SK-N-SH treated with all-trans-retinoic acid at 6 μM for 48 hours (cell line): ENCODE measurements around the gene IRAG1.

Source experiments
- ATAC-seq: fragments of 200-7000 bp; cut with Tn5 transposase; 3 replicates; pipeline ENCODE4 v1.9.1; 2020; ENCODE audit warnings: mild to moderate bottlenecking, moderate library complexity
- ARNTL ChIP-seq: fragments of 450-650 bp; formaldehyde crosslinking; IDR thresholded peaks from 2 replicates; pipeline ENCODE4 v1.5.0; 2020; ENCODE audit warnings: low read depth, mild to moderate bottlenecking, moderate library complexity, borderline replicate concordance
- BACH2 ChIP-seq: fragments of 250-450 bp; sonication (Bioruptor Pico); IDR thresholded peaks from 2 replicates; pipeline ENCODE4 v1.9.0; 2021; ENCODE audit warnings: mild to moderate bottlenecking, borderline replicate concordance
- CSDC2 ChIP-seq: fragments of 250-450 bp; sonication (Bioruptor Pico); IDR thresholded peaks from 2 replicates; pipeline ENCODE4 v1.5.0; 2020; ENCODE audit warnings: mild to moderate bottlenecking, moderate library complexity
- ESRRG ChIP-seq: fragments of 250-450 bp; sonication (Bioruptor Pico); IDR thresholded peaks from 2 replicates; pipeline ENCODE4 v1.6.1; 2021; ENCODE audit warnings: mild to moderate bottlenecking
- GLIS3 ChIP-seq: fragments of 250-450 bp; sonication (Bioruptor Pico); IDR thresholded peaks from 2 replicates; pipeline ENCODE4 v1.5.0; 2020; ENCODE audit warnings: mild to moderate bottlenecking, moderate library complexity
- ISL1 ChIP-seq: fragments of 250-450 bp; sonication (Bioruptor Pico); IDR thresholded peaks from 2 replicates; pipeline ENCODE4 v2.1.2; 2022; ENCODE audit warnings: mild to moderate bottlenecking, moderate library complexity
- PPARA ChIP-seq: fragments of 250-450 bp; sonication (Bioruptor Pico); IDR thresholded peaks from 2 replicates; pipeline ENCODE4 v1.5.0; 2020; ENCODE audit warnings: mild to moderate bottlenecking, borderline replicate concordance
- RARB ChIP-seq: fragments of 250-450 bp; sonication (Bioruptor Pico); IDR thresholded peaks from 2 replicates; pipeline ENCODE4 v1.8.0; 2021; ENCODE audit warnings: mild to moderate bottlenecking, moderate library complexity
- SNAI2 ChIP-seq: fragments of 250-450 bp; sonication (Bioruptor Pico); IDR thresholded peaks from 2 replicates; pipeline ENCODE4 v1.5.0; 2020; ENCODE audit warnings: mild to moderate bottlenecking, moderate library complexity
- TCF4 ChIP-seq: fragments of 250-450 bp; sonication (Bioruptor Pico); IDR thresholded peaks from 2 replicates; pipeline ENCODE4 v1.8.0; 2021; ENCODE audit warnings: mild to moderate bottlenecking, moderate library complexity, borderline replicate concordance
- TOX ChIP-seq: fragments of 250-450 bp; sonication (Bioruptor Pico); IDR thresholded peaks from 2 replicates; pipeline ENCODE4 v1.8.0; 2021; ENCODE audit warnings: mild to moderate bottlenecking, moderate library complexity, borderline replicate concordance
- ZC3H10 ChIP-seq: fragments of 250-450 bp; sonication (Bioruptor Pico); IDR thresholded peaks from 2 replicates; pipeline ENCODE4 v1.5.1; 2021; ENCODE audit warnings: mild to moderate bottlenecking, moderate library complexity
- ZNF565 ChIP-seq: fragments of 450-650 bp; formaldehyde crosslinking; conservative IDR thresholded peaks from 2 replicates; pipeline ENCODE4 v1.5.0; 2020; ENCODE audit warnings: low read depth, mild to moderate bottlenecking, moderate library complexity
- ZNF70 ChIP-seq: fragments of 450-650 bp; formaldehyde crosslinking; IDR thresholded peaks from 2 replicates; pipeline ENCODE4 v1.5.0; 2020; ENCODE audit warnings: mild to moderate bottlenecking, moderate library complexity
- ZNF8 ChIP-seq: fragments of 450-650 bp; formaldehyde crosslinking; IDR thresholded peaks from 2 replicates; pipeline ENCODE4 v1.5.0; 2020; ENCODE audit warnings: mild to moderate bottlenecking, moderate library complexity
- TF ChIP-seq, protein P1 (sequence below): fragments of 250-450 bp; sonication (Bioruptor Pico); IDR thresholded peaks from 2 replicates; pipeline ENCODE4 v1.5.1; 2021; ENCODE audit warnings: mild to moderate bottlenecking, moderate library complexity
- TF ChIP-seq, protein P2 (sequence below): fragments of 250-450 bp; sonication (Bioruptor Pico); IDR thresholded peaks from 2 replicates; pipeline ENCODE4 v1.8.0; 2021; ENCODE audit warnings: low read depth, mild to moderate bottlenecking, moderate library complexity, borderline replicate concordance
- TF ChIP-seq, protein P3 (sequence below): fragments of 250-450 bp; sonication (Bioruptor Pico); IDR thresholded peaks from 2 replicates; pipeline ENCODE4 v1.5.0; 2020; ENCODE audit warnings: mild to moderate bottlenecking, moderate library complexity
- TF ChIP-seq, protein P4 (sequence below): fragments of 250-450 bp; sonication (Bioruptor Pico); IDR thresholded peaks from 2 replicates; pipeline ENCODE4 v1.8.0; 2020; ENCODE audit warnings: mild to moderate bottlenecking, moderate library complexity, borderline replicate concordance

IRAG1 gene

DNA sequence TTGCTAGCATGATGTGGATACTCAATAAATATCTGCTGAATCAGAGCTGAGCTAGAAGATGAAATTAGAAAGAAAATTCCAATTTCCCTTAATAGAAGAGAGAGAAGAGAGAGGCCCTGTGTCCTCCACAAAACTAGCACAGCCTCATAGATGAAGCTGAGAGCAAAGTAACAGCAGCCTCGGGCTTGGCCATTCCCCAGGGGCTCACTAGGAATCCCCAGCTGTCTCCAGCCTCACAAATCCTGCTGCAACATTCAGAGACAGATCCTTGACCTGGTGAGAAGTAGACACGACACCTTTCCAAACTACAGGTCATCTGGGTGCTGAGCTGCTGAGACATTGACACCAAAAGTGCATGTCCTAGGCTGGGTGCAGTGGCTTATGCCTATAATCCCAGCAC, 26.1 kb upstream of the IRAG1 start:
- no peak for TF ChIP-seq ZNF70 (CRISPR knock-in tag)
- ATAC-seq = no peak

DNA sequence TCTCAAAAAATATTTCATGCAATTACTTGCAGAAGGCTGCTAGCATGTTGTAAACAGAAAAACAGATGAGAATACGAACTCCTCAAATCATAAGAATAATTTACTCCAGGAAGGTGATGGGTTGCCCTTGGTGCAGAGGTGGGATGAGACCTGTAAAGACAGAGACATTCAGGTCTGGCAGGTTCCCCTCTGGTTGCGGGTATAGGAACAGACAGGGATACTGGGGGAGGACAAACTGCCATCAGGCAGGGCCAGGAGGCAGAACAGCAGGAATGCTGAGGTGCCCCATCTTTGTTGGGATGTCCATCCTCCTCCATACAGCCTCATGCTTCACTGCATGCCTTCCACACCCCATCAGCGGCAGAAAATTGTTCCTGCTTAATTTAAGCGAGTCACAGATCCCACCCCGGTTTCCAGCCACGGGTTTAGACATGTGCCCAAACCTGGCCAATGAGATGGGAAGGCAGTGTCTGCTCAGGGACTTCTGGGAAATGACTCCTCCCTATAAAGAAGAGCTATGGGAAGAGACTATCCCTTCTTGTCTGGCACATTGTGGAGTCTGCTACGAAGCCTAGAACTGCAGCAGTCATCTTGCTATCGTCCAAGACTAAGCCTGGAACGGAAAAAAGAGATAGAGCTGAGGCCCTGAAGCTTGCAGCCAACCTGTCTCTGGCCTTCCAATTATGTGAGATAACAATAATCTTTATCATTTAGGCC, 23.1 kb upstream of the IRAG1 start:
- ATAC-seq = no peak
- TF ChIP-seq, protein P1, sequence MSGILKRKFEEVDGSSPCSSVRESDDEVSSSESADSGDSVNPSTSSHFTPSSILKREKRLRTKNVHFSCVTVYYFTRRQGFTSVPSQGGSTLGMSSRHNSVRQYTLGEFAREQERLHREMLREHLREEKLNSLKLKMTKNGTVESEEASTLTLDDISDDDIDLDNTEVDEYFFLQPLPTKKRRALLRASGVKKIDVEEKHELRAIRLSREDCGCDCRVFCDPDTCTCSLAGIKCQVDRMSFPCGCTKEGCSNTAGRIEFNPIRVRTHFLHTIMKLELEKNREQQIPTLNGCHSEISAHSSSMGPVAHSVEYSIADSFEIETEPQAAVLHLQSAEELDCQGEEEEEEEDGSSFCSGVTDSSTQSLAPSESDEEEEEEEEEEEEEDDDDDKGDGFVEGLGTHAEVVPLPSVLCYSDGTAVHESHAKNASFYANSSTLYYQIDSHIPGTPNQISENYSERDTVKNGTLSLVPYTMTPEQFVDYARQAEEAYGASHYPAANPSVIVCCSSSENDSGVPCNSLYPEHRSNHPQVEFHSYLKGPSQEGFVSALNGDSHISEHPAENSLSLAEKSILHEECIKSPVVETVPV = no peak
- TF ChIP-seq GLIS3 (CRISPR knock-in tag) = no peak

DNA sequence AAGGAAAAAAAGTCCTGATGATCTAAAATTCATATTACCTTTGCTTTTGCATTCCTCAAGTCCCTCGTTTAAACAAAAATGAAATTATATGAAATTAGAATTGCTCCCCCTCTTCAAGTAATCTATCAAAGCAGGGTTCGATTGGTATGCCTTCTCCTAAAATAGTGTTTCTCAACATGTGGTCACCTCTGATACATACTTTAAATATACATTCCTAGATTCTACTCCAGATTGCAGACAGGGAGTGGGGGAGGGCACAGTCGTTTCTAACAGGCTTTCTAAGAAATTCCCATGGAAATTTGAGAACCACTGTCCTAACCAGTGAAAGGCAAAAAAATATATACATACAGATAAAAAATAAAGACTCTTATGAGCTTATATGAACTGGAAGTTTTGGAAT, 22.6 kb upstream of the IRAG1 start:
- ATAC-seq = no peak; the same call in 2 of the 3 replicates
- TF ChIP-seq TCF4 (CRISPR knock-in tag) (no peak), ZNF565 (CRISPR knock-in tag) (no peak), ARNTL (CRISPR knock-in tag) (no peak), BACH2 (CRISPR knock-in tag) (no peak), ZNF8 (CRISPR knock-in tag) (no peak), PPARA (CRISPR knock-in tag) (no peak), ZC3H10 (no peak), ZNF70 (CRISPR knock-in tag) (no peak)

DNA sequence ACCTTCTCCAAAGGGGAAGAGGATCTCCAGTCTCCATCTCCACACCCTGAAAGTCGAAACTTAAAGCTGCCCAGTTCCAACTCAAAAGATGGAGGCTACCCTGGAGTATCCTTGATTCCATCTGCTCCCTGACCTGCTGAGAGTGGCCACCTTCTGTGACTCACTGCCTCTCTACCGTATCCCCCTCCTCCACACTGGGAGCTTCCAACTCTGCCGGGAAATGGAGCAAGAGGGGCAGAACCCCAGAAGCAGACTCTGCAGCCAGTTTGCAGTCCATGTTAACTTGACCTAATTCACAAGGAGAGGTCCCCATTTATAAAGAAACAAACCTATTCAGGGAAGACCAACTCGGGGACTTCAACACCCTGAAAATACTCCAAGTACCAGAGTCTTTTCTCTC, 22.0 kb upstream of the IRAG1 start:
- TF ChIP-seq ISL1 (CRISPR knock-in tag) = no peak
- TF ChIP-seq RARB (CRISPR knock-in tag) = no peak
- no peak for ATAC-seq

DNA sequence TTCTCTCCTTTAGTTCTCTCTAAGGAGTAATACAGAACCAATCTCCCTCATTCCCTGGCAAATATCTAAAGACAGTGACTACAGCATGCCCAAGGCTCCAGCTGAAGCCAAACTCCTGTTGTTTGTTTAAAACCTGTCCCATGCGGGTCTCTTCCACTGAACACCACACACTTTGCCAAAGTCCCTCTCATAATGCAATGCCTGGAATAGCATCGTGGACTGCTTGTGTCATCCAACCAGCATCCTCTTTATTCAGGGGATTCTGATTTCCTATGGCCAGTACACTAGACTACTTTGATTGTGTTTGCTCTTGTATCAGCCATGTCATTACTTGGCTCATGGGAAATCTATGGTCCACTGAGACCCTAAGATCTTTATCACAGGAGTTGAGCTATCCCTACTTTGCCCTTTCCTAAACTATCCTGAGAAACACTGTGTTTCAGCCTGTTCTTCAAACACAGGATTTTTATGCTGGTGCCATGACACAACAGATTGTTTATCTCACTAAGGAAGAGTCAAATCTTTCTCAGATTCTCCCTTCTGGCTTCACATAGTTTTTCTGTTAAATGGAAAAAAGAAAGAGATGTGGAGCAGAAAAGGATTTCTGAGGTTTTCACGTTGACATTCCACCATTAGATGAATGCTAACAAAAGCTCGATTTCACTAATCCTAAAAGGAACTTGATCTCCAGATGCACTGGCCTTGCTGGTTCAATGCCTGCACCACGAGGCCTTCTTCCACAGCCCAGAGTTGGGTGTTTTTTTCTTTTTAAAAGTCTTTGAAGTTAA, 15.9 kb upstream of the IRAG1 start:
- no peak for TF ChIP-seq SNAI2
- no peak for TF ChIP-seq CSDC2 (CRISPR knock-in tag)
- TF ChIP-seq ZNF70 (CRISPR knock-in tag) = no peak
- TF ChIP-seq, protein P1 = no peak
- TF ChIP-seq, protein P2, sequence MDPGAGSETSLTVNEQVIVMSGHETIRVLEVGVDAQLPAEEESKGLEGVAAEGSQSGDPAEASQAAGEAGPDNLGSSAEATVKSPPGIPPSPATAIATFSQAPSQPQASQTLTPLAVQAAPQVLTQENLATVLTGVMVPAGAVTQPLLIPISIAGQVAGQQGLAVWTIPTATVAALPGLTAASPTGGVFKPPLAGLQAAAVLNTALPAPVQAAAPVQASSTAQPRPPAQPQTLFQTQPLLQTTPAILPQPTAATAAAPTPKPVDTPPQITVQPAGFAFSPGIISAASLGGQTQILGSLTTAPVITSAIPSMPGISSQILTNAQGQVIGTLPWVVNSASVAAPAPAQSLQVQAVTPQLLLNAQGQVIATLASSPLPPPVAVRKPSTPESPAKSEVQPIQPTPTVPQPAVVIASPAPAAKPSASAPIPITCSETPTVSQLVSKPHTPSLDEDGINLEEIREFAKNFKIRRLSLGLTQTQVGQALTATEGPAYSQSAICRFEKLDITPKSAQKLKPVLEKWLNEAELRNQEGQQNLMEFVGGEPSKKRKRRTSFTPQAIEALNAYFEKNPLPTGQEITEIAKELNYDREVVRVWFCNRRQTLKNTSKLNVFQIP (CRISPR knock-in tag) = no peak
- TF ChIP-seq ARNTL (CRISPR knock-in tag) = no peak
- TF ChIP-seq, protein P3, sequence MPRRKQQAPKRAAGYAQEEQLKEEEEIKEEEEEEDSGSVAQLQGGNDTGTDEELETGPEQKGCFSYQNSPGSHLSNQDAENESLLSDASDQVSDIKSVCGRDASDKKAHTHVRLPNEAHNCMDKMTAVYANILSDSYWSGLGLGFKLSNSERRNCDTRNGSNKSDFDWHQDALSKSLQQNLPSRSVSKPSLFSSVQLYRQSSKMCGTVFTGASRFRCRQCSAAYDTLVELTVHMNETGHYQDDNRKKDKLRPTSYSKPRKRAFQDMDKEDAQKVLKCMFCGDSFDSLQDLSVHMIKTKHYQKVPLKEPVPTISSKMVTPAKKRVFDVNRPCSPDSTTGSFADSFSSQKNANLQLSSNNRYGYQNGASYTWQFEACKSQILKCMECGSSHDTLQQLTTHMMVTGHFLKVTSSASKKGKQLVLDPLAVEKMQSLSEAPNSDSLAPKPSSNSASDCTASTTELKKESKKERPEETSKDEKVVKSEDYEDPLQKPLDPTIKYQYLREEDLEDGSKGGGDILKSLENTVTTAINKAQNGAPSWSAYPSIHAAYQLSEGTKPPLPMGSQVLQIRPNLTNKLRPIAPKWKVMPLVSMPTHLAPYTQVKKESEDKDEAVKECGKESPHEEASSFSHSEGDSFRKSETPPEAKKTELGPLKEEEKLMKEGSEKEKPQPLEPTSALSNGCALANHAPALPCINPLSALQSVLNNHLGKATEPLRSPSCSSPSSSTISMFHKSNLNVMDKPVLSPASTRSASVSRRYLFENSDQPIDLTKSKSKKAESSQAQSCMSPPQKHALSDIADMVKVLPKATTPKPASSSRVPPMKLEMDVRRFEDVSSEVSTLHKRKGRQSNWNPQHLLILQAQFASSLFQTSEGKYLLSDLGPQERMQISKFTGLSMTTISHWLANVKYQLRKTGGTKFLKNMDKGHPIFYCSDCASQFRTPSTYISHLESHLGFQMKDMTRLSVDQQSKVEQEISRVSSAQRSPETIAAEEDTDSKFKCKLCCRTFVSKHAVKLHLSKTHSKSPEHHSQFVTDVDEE (CRISPR knock-in tag) = no peak
- no peak for TF ChIP-seq ZC3H10
- no peak for TF ChIP-seq ESRRG (CRISPR knock-in tag)
- TF ChIP-seq GLIS3 (CRISPR knock-in tag) = no peak
- TF ChIP-seq BACH2 (CRISPR knock-in tag) = no peak
- TF ChIP-seq ZNF8 (CRISPR knock-in tag) = no peak
- TF ChIP-seq TCF4 (CRISPR knock-in tag) = no peak
- TF ChIP-seq ISL1 (CRISPR knock-in tag) = no peak
- no peak for TF ChIP-seq TOX (CRISPR knock-in tag)
- no peak for TF ChIP-seq ZNF565 (CRISPR knock-in tag)
- no peak for TF ChIP-seq PPARA (CRISPR knock-in tag)
- TF ChIP-seq, protein P4, sequence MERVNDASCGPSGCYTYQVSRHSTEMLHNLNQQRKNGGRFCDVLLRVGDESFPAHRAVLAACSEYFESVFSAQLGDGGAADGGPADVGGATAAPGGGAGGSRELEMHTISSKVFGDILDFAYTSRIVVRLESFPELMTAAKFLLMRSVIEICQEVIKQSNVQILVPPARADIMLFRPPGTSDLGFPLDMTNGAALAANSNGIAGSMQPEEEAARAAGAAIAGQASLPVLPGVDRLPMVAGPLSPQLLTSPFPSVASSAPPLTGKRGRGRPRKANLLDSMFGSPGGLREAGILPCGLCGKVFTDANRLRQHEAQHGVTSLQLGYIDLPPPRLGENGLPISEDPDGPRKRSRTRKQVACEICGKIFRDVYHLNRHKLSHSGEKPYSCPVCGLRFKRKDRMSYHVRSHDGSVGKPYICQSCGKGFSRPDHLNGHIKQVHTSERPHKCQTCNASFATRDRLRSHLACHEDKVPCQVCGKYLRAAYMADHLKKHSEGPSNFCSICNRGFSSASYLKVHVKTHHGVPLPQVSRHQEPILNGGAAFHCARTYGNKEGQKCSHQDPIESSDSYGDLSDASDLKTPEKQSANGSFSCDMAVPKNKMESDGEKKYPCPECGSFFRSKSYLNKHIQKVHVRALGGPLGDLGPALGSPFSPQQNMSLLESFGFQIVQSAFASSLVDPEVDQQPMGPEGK (CRISPR knock-in tag) = no peak
- ATAC-seq = no peak
